NCI-H524 (cell line): ENCODE measurements around the gene MYO1H.

Experiments used
- DNase-seq, 2 experiments: peaks; one replicate each; lab custom pipeline; 2025; lab: John Stamatoyannopoulos, UW

MYO1H gene

GRCh38 chr12:109449845-109450532 lies 102.3 kb downstream of the MYO1H start:
- no peak for DNase-seq

- DNase-seq, result no peak
Observed at GRCh38 chr12:109450980-109451379, 103.3 kb downstream of the MYO1H start.

GRCh38 chr12:109451400-109451799 lies 103.7 kb downstream of the MYO1H start:
- DNase-seq, result no peak

GRCh38 chr12:109452489-109452888 lies 104.8 kb downstream of the MYO1H start:
- peak in 1 of 2 experiments; percentile 33 for DNase-seq

- no peak for DNase-seq
Observed at GRCh38 chr12:109455706-109456105, 108.0 kb downstream of the MYO1H start.

- no peak for DNase-seq
Observed at GRCh38 chr12:109458086-109458485, 110.4 kb downstream of the MYO1H start.

GRCh38 chr12:109458771-109459208 lies 111.1 kb downstream of the MYO1H start:
- DNase-seq, result no peak

GRCh38 chr12:109459247-109459646 lies 111.5 kb downstream of the MYO1H start:
- DNase-seq, result no peak

GRCh38 chr12:109460538-109460937 lies 112.8 kb downstream of the MYO1H start:
- DNase-seq, result no peak

- no peak for DNase-seq
Observed at GRCh38 chr12:109461049-109461845, 113.5 kb downstream of the MYO1H start.

GRCh38 chr12:109461846-109462756 lies 114.4 kb downstream of the MYO1H start:
- DNase-seq, result no peak

- no peak for DNase-seq
Observed at GRCh38 chr12:109462868-109463692, 115.4 kb downstream of the MYO1H start.

- DNase-seq, result no peak
Observed at GRCh38 chr12:109463756-109464155, 116.1 kb downstream of the MYO1H start.

- DNase-seq, result no peak
Observed at GRCh38 chr12:109464642-109465351, 117.1 kb downstream of the MYO1H start.

- DNase-seq, result no peak
Observed at GRCh38 chr12:109466305-109466704, 118.6 kb downstream of the MYO1H start.

GRCh38 chr12:109466821-109467220 lies 119.1 kb downstream of the MYO1H start:
- DNase-seq, result no peak

- DNase-seq, result no peak
Observed at GRCh38 chr12:109467978-109468676, 120.4 kb downstream of the MYO1H start.

GRCh38 chr12:109469517-109469916 lies 121.8 kb downstream of the MYO1H start:
- DNase-seq, result no peak

- no peak for DNase-seq
Observed at GRCh38 chr12:109473006-109473405, 125.3 kb downstream of the MYO1H start.
